ENCODE results near the gene ALPL.

ALPL gene

GRCh38 chr1:21492356-21492625 is 16.9 kb upstream of the ALPL start:
- TF ChIP-seq REST (IDR thresholded peaks at IDR 0.05; ENCODE audit: insufficient read depth in 1 of 2, low read depth in 2 of 2, low read length in 2 of 2) (no peak), POLR2AphosphoS5 (IDR thresholded peaks at IDR 0.05; ENCODE audit: low read depth, low read length) (no peak), FOXP2 (optimal IDR thresholded peaks at IDR 0.05; ENCODE audit: borderline replicate concordance, extremely low read depth, extremely low read length, insufficient read depth) (no peak), SIN3A (IDR thresholded peaks at IDR 0.05; ENCODE audit: borderline replicate concordance, insufficient read depth, low read length) (no peak), TAF1 (IDR thresholded peaks at IDR 0.05; ENCODE audit: borderline replicate concordance, insufficient read depth, low read length) (no peak)

GRCh38 chr1:21494196-21494595 is 15.0 kb upstream of the ALPL start:
- TF ChIP-seq FOXP2 (optimal IDR thresholded peaks at IDR 0.05; ENCODE audit: borderline replicate concordance, extremely low read depth, extremely low read length, insufficient read depth) (no peak), POLR2AphosphoS5 (IDR thresholded peaks at IDR 0.05; ENCODE audit: low read depth, low read length) (no peak)

- TF ChIP-seq TAF1 (IDR thresholded peaks at IDR 0.05; ENCODE audit: borderline replicate concordance, insufficient read depth, low read length): no peak
- TF ChIP-seq SIN3A (IDR thresholded peaks at IDR 0.05; ENCODE audit: borderline replicate concordance, insufficient read depth, low read length): no peak
- no peak for TF ChIP-seq POLR2AphosphoS5 (IDR thresholded peaks at IDR 0.05; ENCODE audit: low read depth, low read length)
- TF ChIP-seq REST (IDR thresholded peaks at IDR 0.05; ENCODE audit: insufficient read depth in 1 of 2, low read depth in 2 of 2, low read length in 2 of 2): no peak
Observed at GRCh38 chr1:21495225-21495820, 13.9 kb upstream of the ALPL start.

GRCh38 chr1:21496063-21496462 is 13.2 kb upstream of the ALPL start:
- no peak for TF ChIP-seq SIN3A (IDR thresholded peaks at IDR 0.05; ENCODE audit: borderline replicate concordance, insufficient read depth, low read length)
- TF ChIP-seq REST (IDR thresholded peaks at IDR 0.05; ENCODE audit: insufficient read depth in 1 of 2, low read depth in 2 of 2, low read length in 2 of 2): no peak
- no peak for TF ChIP-seq POLR2AphosphoS5 (IDR thresholded peaks at IDR 0.05; ENCODE audit: low read depth, low read length)
- TF ChIP-seq FOXP2 (optimal IDR thresholded peaks at IDR 0.05; ENCODE audit: borderline replicate concordance, extremely low read depth, extremely low read length, insufficient read depth): no peak
- TF ChIP-seq TAF1 (IDR thresholded peaks at IDR 0.05; ENCODE audit: borderline replicate concordance, insufficient read depth, low read length): no peak

- TF ChIP-seq SIN3A (IDR thresholded peaks at IDR 0.05; ENCODE audit: borderline replicate concordance, insufficient read depth, low read length) (no peak), FOXP2 (optimal IDR thresholded peaks at IDR 0.05; ENCODE audit: borderline replicate concordance, extremely low read depth, extremely low read length, insufficient read depth) (no peak), POLR2AphosphoS5 (IDR thresholded peaks at IDR 0.05; ENCODE audit: low read depth, low read length) (no peak), REST (IDR thresholded peaks at IDR 0.05; ENCODE audit: insufficient read depth in 1 of 2, low read depth in 2 of 2, low read length in 2 of 2) (no peak), TAF1 (IDR thresholded peaks at IDR 0.05; ENCODE audit: borderline replicate concordance, insufficient read depth, low read length) (no peak)
Observed at GRCh38 chr1:21496886-21497285, 12.3 kb upstream of the ALPL start.
